Measurements from ENCODE around the gene EFHD1. TPM values are rescaled to one million over a fixed set of nuclear protein-coding genes. Genes with fewer than 3 reads are reported as not detected.

The EFHD1 gene
- total and polyA plus RNA-seq, 2 of the 13 experiments (the other 11 are each of a cell fraction or from before 2014, with no cell fraction given): 0.09 TPM; not detected in 1

- H4K20me1 ChIP-seq (ENCODE audit: insufficient read depth, low read length): no peaks in the 10 kb centered on the region
- FAIRE-seq: no peak
- in situ Hi-C loops (cut with HindIII; ENCODE audit: extremely low pct_ligation_motif_present, low pct_unique_long_range_greater_than_20kb): no loop called here
Measured at GRCh38 chr2:232688201-232688600, 54.8 kb downstream of the EFHD1 start.

More at GRCh38 chr2:232688201-232688600, 54.8 kb downstream of the EFHD1 start:
- DNase-seq (ENCODE audit: low spot score): no peak
- H3K4me1 ChIP-seq (ENCODE audit: insufficient read depth, low read length): no peaks in the 10 kb centered on the region; the same call in 1 of the 2 replicates
- H3K36me3 ChIP-seq (replicated peaks in 1 of 2; ENCODE audit: control insufficient read depth in 1 of 2, insufficient read depth in 2 of 2, low read length in 2 of 2): no peaks in the 10 kb centered on the region
- peaks cover 0 to 3% of the 10 kb centered on the region in 2 experiments; a peak in 1 of 5 replicates for H3K27me3 ChIP-seq (ENCODE audit: control insufficient read depth in 1 of 2, insufficient read depth in 2 of 2, low read length in 2 of 2)
- POLR2A ChIA-PET: no interaction called here
- intact Hi-C loops (cut with micrococcal nuclease; ENCODE audit: unreplicated experiment): no loop called here
- TF ChIP-seq ZMAT5 (CRISPR knock-in tag; IDR thresholded peaks at IDR 0.05; ENCODE audit: borderline replicate concordance, low read depth) (no peak), TAF1 (CRISPR knock-in tag; IDR thresholded peaks at IDR 0.05) (no peak), CENPT (CRISPR knock-in tag; IDR thresholded peaks at IDR 0.05; ENCODE audit: low read depth) (no peak), RERE (CRISPR knock-in tag; IDR thresholded peaks at IDR 0.05; ENCODE audit: low read depth) (no peak), RFXAP (CRISPR knock-in tag; IDR thresholded peaks at IDR 0.05; ENCODE audit: borderline replicate concordance) (no peak), TSC22D2 (CRISPR knock-in tag; IDR thresholded peaks at IDR 0.05; ENCODE audit: borderline replicate concordance) (no peak), ZNF276 (CRISPR knock-in tag; IDR thresholded peaks at IDR 0.05; ENCODE audit: low read depth) (no peak), TBL1XR1 (IDR thresholded peaks at IDR 0.05; ENCODE audit: borderline replicate concordance, low read length, partially characterized antibody) (no peak), MAZ (IDR thresholded peaks at IDR 0.05; ENCODE audit: borderline replicate concordance, low read depth, low read length) (no peak), MAZ (CRISPR knock-in tag; IDR thresholded peaks at IDR 0.05; ENCODE audit: low read depth) (no peak), NFYC (CRISPR knock-in tag; IDR thresholded peaks at IDR 0.05) (no peak), HMGA1 (CRISPR knock-in tag; conservative IDR thresholded peaks at IDR 0.05) (no peak), RBFOX2 (IDR thresholded peaks at IDR 0.05; ENCODE audit: low read depth, low read length) (no peak), ZNF468 (CRISPR knock-in tag; IDR thresholded peaks at IDR 0.05) (no peak), ZBTB7B (CRISPR knock-in tag; IDR thresholded peaks at IDR 0.05) (no peak), FOXP4 (CRISPR knock-in tag; IDR thresholded peaks at IDR 0.05) (no peak)
- 70% methylated on average over 7 of the region's 7 CpGs for WGBS (ENCODE audit: low lambda C conversion rate)
- H3K4me3 ChIP-seq (replicated peaks in 1 of 3; ENCODE audit: insufficient read depth in 1 of 3, low read depth in 2 of 3, low read length in 3 of 3): no peak overlapping the region
- H3K27ac ChIP-seq (ENCODE audit: extremely low read length, insufficient read depth, low read length): no peak overlapping the region
- H3K9ac ChIP-seq (ENCODE audit: insufficient read depth, low read depth, low read length): no peak overlapping the region
- no peak overlapping the region for H3K4me2 ChIP-seq (ENCODE audit: low read depth, low read length)
- H2AFZ ChIP-seq (ENCODE audit: low read length): no peak overlapping the region
- no TSS peak for BruUV-seq (replicated peaks)
- CTCF ChIA-PET (ENCODE audit: low intra/inter-chr PET ratio, low total read pairs): no interaction called here
- ATAC-seq: no peak
- H3K9me3 ChIP-seq (ENCODE audit: low read length): no peaks in the 10 kb centered on the region
- H3K79me2 ChIP-seq (ENCODE audit: insufficient read depth, low read length): no peaks in the 10 kb centered on the region

All from HepG2 (cell line).